Activated naive CD8-positive, alpha-beta T cell treated with anti-CD3 and anti-CD28 coated beads for 36 hours (primary cell): ENCODE results near the gene ARHGEF1. TPM values are rescaled to one million over a fixed set of nuclear protein-coding genes. Genes with fewer than 3 reads are reported as not detected.

ENCODE experiments used
- DNase-seq: peaks from one replicate; pipeline ENCODE4 v3.0.0; 2021
- H3K27ac Mint-ChIP-seq: one replicate; pipeline ENCODE4 v1.8.0; 2022; ENCODE audit warnings: mild to moderate bottlenecking, moderate library complexity, mixed read lengths
- H3K27me3 Mint-ChIP-seq: one replicate; pipeline ENCODE4 v1.8.0; 2022; ENCODE audit warnings: mild to moderate bottlenecking, mixed read lengths
- H3K36me3 Mint-ChIP-seq: one replicate; pipeline ENCODE4 v1.8.0; 2021; ENCODE audit warnings: mild to moderate bottlenecking, mixed read lengths
- H3K4me1 Mint-ChIP-seq: one replicate; pipeline ENCODE4 v1.8.0; 2021; ENCODE audit warnings: mixed read lengths
- H3K4me3 Mint-ChIP-seq: one replicate; pipeline ENCODE4 v1.8.0; 2022; ENCODE audit warnings: mild to moderate bottlenecking, moderate library complexity, mixed read lengths
- H3K9me3 Mint-ChIP-seq: one replicate; pipeline ENCODE4 v1.8.0; 2022; ENCODE audit warnings: mixed read lengths
- total RNA-seq, 2 experiments: library from RNA; stranded (reverse); gene quantifications; one replicate each; pipeline ENCODE4 v1.2.3, GENCODE V29; 2021

ARHGEF1 gene
- total RNA-seq, 2 experiments from 2014 or later: 285 to 295 TPM

- Mint-ChIP-seq H3K4me3 (peak overlapping the region; percentile 55), H3K27ac (peak overlapping the region; percentile 94), H3K36me3 (no peaks in the 10 kb centered on the region), H3K9me3 (no peaks in the 10 kb centered on the region), H3K27me3 (peaks cover 5% of the 10 kb centered on the region), H3K4me1 (peaks cover 48% of the 10 kb centered on the region)
- DNase-seq: peak; percentile 89
Measured at GRCh38 chr19:41945135-41945766, 62.3 kb downstream of the ARHGEF1 start.

- peaks cover 48% of the 10 kb centered on the region for H3K4me1 Mint-ChIP-seq
- no peaks in the 10 kb centered on the region for H3K27me3 Mint-ChIP-seq
- H3K9me3 Mint-ChIP-seq: no peaks in the 10 kb centered on the region
- no peak overlapping the region for H3K4me3 Mint-ChIP-seq
- peak overlapping the region; percentile 84 for H3K27ac Mint-ChIP-seq
- H3K36me3 Mint-ChIP-seq: no peaks in the 10 kb centered on the region
- no peak for DNase-seq
Measured at GRCh38 chr19:41947091-41947490, 64.1 kb downstream of the ARHGEF1 start.

GRCh38 chr19:41951686-41952172, 68.7 kb downstream of the ARHGEF1 start:
- Mint-ChIP-seq H3K4me3 (no peak overlapping the region), H3K27ac (peak overlapping the region; percentile 16), H3K9me3 (no peaks in the 10 kb centered on the region), H3K36me3 (no peaks in the 10 kb centered on the region), H3K27me3 (no peaks in the 10 kb centered on the region), H3K4me1 (peaks cover 20% of the 10 kb centered on the region)
- DNase-seq: peak; percentile 83

- Mint-ChIP-seq H3K4me1 (peaks cover 23% of the 10 kb centered on the region), H3K9me3 (no peaks in the 10 kb centered on the region), H3K27ac (no peak overlapping the region), H3K4me3 (no peak overlapping the region), H3K36me3 (no peaks in the 10 kb centered on the region), H3K27me3 (no peaks in the 10 kb centered on the region)
- no peak for DNase-seq
Measured at GRCh38 chr19:41955521-41955920, 72.5 kb downstream of the ARHGEF1 start.

- no peaks in the 10 kb centered on the region for H3K9me3 Mint-ChIP-seq
- no peak for DNase-seq
- H3K4me1 Mint-ChIP-seq: peaks cover 16% of the 10 kb centered on the region
- H3K27ac Mint-ChIP-seq: peak overlapping the region; percentile 10
- no peaks in the 10 kb centered on the region for H3K27me3 Mint-ChIP-seq
- H3K36me3 Mint-ChIP-seq: no peaks in the 10 kb centered on the region
- no peak overlapping the region for H3K4me3 Mint-ChIP-seq
Measured at GRCh38 chr19:41956621-41957020, 73.6 kb downstream of the ARHGEF1 start.

Other genes starting within 250 kb of the ARHGEF1 start
- gene CEACAM7, start 194.9 kb upstream of the ARHGEF1 start, total RNA-seq: not detected
- not detected for gene CEACAM5, start 174.6 kb upstream of the ARHGEF1 start, total RNA-seq
- gene CEACAM6, start 127.7 kb upstream of the ARHGEF1 start, total RNA-seq: not detected
- not detected for gene CEACAM3, start 86.6 kb upstream of the ARHGEF1 start, total RNA-seq
- gene LYPD4, start 38.5 kb upstream of the ARHGEF1 start, total RNA-seq: not detected
- gene DMRTC2, start 38.1 kb upstream of the ARHGEF1 start, total RNA-seq: not detected
- 1,000 to 10,000 TPM; 3,012 to 3,178 TPM for gene RPS19, start 22.9 kb upstream of the ARHGEF1 start, total RNA-seq
- 10 to 100 TPM; 28.8 to 32.2 TPM for gene CD79A, start 5.9 kb upstream of the ARHGEF1 start, total RNA-seq
- gene ERFL, start 45.3 kb downstream of the ARHGEF1 start, total RNA-seq: 1 to 10 TPM; 1.1 to 1.2 TPM
- gene RABAC1, start 76.1 kb downstream of the ARHGEF1 start, total RNA-seq: 10 to 100 TPM; 46.9 to 50.7 TPM
- 1 to 10 TPM; 4.3 to 4.8 TPM for gene ATP1A3, start 111.0 kb downstream of the ARHGEF1 start, total RNA-seq
- gene GRIK5, start 187.0 kb downstream of the ARHGEF1 start, total RNA-seq: under 1 TPM; 0.58 to 0.74 TPM
- 10 to 100 TPM; 15.5 to 16.0 TPM for gene ZNF574, start 193.0 kb downstream of the ARHGEF1 start, total RNA-seq
- gene POU2F2, start 249.3 kb downstream of the ARHGEF1 start, total RNA-seq: 10 to 100 TPM; 50.8 to 52.2 TPM